ENCODE measurements around the gene DUSP6.

The DUSP6 gene, protein sequence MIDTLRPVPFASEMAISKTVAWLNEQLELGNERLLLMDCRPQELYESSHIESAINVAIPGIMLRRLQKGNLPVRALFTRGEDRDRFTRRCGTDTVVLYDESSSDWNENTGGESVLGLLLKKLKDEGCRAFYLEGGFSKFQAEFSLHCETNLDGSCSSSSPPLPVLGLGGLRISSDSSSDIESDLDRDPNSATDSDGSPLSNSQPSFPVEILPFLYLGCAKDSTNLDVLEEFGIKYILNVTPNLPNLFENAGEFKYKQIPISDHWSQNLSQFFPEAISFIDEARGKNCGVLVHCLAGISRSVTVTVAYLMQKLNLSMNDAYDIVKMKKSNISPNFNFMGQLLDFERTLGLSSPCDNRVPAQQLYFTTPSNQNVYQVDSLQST

DNA sequence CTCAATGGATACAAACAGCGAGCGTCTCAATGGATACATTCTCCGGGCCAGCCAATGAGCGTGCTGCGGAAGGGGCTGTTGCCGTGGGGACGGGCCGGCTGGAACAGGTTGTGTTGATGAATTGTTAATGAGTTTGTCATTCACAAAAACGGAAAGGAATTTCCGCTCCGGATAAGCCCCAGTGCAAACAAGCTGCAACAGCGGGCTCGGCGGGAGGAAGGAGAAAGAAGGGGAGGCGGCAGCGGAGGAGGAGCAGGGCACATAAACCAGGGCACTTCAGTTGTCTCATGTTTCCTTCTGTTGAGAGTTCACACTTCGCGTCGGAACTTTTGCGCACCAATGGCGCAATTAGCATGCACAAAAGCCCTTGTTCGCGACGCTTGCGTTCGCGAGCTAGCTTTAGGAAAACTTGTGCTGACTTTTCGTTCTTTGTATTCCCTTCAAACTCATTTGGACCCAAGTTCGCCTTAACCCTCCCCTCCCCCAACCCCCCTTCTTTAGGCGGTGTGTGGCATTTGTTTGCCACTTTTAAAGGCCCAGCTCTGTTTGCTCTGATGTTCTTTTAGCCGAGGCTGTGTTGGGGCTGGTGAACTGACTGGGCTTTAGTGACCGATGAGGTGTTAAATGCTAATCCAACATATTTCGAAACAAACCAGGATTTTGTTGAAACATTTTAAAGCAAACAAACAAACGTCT, at the start of gene DUSP6:
TSS of gene DUSP6 (minus strand) at position 10 of the 696 bp plus-strand sequence. CDS start 462 bp downstream, outside the sequence.
- DNase-seq = peak; percentile 95

DNA sequence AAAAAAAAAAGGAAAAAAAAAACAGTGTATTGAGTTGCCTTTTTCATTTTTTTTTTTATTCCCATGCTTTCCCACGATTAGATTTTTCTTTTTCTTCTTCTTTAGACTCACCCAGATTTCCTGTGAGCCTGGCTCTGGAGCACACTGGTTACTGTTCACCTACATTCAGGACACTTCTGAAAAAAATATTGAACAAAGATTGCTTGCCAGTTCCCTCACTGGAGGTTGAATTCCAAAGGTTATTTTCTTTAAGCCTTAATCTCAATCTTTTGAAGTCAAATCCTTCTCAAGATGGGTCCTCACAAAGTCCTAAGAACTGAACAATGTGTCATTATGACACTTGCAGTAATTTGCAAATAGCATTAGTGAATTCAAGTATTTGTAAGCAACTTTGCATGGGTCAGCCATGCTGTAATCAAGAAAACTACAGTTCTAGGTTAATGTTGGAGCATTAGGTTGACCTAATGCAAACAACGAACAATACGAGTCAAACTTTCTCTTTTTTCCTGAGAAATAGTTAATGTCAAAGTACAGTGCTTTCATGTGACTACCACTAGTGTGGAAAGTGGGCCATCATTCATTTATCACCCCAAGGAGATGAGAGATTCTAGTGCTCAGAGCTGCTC, 49.2 kb upstream of the DUSP6 start:
- no peak for DNase-seq

- DNase-seq = no peak
These were observed 48.1 kb upstream of the DUSP6 start for GRCh38 chr12:89400415-89400814.

DNA sequence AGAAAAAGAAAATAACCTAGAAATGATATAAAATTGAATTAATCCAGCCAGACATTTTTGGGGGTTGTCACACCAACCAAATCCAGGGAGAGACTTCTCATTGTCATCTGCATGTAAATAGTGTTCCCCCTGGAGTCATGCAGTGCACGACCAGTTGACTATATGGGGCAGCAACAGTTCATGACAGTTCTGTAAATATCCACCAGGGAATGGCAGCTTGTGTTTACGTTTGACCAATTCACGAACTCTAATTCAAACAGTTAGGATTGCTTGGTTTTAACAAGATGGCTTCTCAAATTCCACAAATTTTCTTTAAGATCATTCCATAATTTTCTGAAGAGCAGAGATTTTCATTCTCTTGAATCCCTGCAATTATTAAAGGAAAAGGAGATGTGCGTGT, 43.4 kb upstream of the DUSP6 start:
- no peak for DNase-seq

DNA sequence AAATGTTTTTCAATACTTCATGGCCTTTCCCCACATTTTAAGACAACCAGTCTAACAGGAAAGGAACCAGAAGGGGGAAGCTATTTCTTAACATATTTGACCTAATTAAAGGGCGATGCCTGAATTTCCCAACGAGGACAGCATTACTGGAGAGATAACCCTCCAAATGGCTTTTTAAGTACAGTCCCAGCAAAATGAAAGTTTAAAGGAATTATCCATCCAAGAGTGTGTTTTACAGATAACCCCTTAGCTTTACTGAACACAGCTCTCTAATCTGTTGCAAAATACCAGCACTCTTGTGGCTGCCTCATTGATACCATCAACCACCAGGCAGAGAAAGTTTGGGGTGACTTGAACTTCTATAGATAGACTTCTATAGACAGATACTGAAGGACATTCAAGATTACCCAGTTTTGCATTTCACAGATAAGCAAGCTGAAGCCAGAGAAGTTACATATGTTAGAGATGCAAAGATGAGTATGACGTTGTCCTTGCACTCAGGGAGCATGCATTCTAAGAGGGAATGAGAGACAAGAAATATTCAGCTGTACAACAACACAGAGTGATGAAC, 41.3 kb upstream of the DUSP6 start:
- DNase-seq = no peak

GRCh38 chr12:89392391-89392790, 40.1 kb upstream of the DUSP6 start:
- no peak for DNase-seq

GRCh38 chr12:89391726-89392336, 39.5 kb upstream of the DUSP6 start:
- no peak for DNase-seq

- no peak for DNase-seq
These were observed 38.7 kb upstream of the DUSP6 start for GRCh38 chr12:89390802-89391673.

GRCh38 chr12:89389755-89390661, 37.7 kb upstream of the DUSP6 start:
- no peak for DNase-seq

- DNase-seq = no peak
These were observed 33.8 kb upstream of the DUSP6 start for GRCh38 chr12:89386138-89386537.

- DNase-seq = no peak
These were observed 32.5 kb upstream of the DUSP6 start for GRCh38 chr12:89384807-89385206.

GRCh38 chr12:89384050-89384758, 31.9 kb upstream of the DUSP6 start:
- DNase-seq = peak; percentile 48

- no peak for DNase-seq
These were observed 31.1 kb upstream of the DUSP6 start for GRCh38 chr12:89383235-89384049.

DNA sequence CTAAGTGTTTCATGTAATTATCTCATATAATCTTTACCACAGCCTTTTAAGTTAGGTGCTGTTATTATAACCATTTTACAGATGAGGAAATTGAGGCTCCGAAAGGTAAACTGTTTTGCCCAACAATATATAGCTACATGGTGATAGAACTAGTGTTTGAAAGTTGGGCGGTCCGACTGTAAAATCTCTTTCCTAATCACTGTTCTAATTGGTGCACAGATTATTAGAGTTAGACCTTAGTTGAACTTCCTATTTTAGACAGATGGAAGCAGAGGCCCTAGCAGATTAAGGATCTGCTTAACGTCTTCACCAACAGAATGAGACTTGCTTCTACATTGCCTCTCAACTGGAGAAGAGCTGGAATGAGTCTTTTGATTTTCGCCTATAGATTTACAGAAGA, 30.0 kb upstream of the DUSP6 start:
- DNase-seq = no peak

DNA sequence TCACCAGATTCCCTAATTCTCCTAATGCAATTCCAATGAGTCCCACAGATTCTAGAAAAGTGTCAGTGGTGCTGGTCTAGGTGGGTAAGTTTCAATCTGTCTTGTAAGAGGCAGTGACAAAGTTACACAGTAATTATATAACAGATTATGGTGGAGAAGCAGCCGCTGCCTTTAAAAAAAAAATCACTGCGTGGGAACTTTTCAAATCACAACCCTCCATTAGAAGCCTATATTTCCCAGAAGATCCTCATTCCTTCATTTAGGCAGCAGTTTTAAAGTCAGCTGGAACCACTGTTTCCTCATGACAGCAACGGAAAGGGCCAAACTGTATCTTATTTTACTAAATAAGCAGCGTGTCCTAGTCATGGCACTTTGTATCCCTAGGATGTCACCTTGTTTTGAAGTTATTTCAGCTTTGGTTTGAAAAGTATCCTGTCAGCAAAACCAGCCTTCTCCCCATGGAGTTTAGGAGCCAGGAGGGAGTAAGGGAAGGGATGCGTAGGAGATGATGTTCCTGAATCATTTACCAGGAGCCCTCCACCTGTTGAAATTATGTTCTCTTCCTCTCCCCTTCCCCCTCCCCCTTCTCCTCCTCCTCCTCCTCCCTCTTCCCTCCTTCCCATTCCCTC, 27.7 kb upstream of the DUSP6 start:
- no peak for DNase-seq

GRCh38 chr12:89379148-89379838, 27.0 kb upstream of the DUSP6 start:
- no peak for DNase-seq

DNA sequence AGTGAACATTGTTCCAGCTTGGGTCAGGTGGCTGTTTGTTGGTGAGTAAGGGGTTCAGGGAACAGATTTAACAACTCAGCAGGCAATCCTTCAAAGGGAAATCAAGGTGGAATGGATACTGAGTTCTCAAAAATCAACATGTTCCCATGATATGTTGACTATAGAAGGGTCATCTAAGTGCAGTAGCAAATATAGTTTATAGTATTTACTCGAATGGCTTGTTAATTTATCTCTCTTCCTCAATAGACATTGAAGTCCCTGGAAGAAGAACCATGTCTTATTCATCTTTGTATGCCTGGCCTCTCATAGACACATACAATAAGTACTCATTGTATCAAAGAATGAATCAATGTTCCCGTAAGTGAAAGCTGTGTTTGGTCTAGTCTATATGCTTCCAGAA, 24.5 kb upstream of the DUSP6 start:
- DNase-seq = no peak

DNA sequence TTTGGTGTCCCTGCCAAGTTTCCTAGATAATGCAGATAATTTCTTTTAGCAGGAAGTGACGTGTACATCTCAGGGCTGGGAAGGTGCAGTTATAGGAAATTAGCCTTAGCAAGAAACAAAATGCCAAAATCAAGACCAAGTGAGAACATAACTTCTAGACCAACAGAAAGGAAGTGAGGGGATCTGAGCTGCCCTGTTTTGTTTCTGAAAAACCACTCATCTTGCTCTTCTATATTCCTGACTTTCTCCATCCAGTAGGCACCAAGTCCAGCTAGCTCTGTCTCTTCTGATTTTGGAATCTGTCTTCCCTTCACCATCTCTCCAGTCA, 23.9 kb upstream of the DUSP6 start:
- no peak for DNase-seq

All from left hindlimb (tissue), 1 donor.